ENCODE data around the gene RADX. TPM values are rescaled to one million over a fixed set of nuclear protein-coding genes. Genes with fewer than 3 reads are reported as not detected.
"Not testable (repeated sequence)": the region's sequence is repeated elsewhere in the genome, so short reads cannot be mapped to it uniquely, and the experiment has no call there.

Gene RADX
- total RNA-seq, 1 experiment from 2014 or later, result 4.3 TPM

- intact Hi-C loops (cut with micrococcal nuclease; ENCODE audit: unreplicated experiment), result no loop called here
- no peaks in the 10 kb centered on the region for H3K36me3 Mint-ChIP-seq (ENCODE audit: insufficient read depth, unreplicated experiment)
- no peak overlapping the region for H3K4me3 Mint-ChIP-seq (ENCODE audit: low read depth, unreplicated experiment)
- no peak for TF ChIP-seq CTCF (IDR thresholded peaks at IDR 0.05; ENCODE audit: unreplicated experiment)
- no peaks in the 10 kb centered on the region for H3K27me3 Mint-ChIP-seq (ENCODE audit: unreplicated experiment)
- H3K27ac Mint-ChIP-seq (ENCODE audit: unreplicated experiment), result no peak overlapping the region
- no peak for DNase-seq
- H3K4me1 Mint-ChIP-seq (ENCODE audit: low read depth, unreplicated experiment), result no peaks in the 10 kb centered on the region
- BruUV-seq (replicated peaks), result no TSS peak
- H3K9me3 Mint-ChIP-seq (ENCODE audit: low read depth, unreplicated experiment), result no peaks in the 10 kb centered on the region
- CTCF ChIA-PET, result no interaction called here
These were observed 38.0 kb downstream of the RADX start for GRCh38 chrX:106649523-106650428.

GRCh38 chrX:106653625-106654024, 41.8 kb downstream of the RADX start:
- H3K4me3 Mint-ChIP-seq (ENCODE audit: low read depth, unreplicated experiment); BruUV-seq (replicated peaks); H3K9me3 Mint-ChIP-seq (ENCODE audit: low read depth, unreplicated experiment); H3K36me3 Mint-ChIP-seq (ENCODE audit: insufficient read depth, unreplicated experiment); H3K27me3 Mint-ChIP-seq (ENCODE audit: unreplicated experiment); H3K27ac Mint-ChIP-seq (ENCODE audit: unreplicated experiment); intact Hi-C loops (cut with micrococcal nuclease; ENCODE audit: unreplicated experiment); DNase-seq; CTCF ChIA-PET; H3K4me1 Mint-ChIP-seq (ENCODE audit: low read depth, unreplicated experiment): not testable (repeated sequence)

- BruUV-seq (replicated peaks), result no TSS peak
- Mint-ChIP-seq H3K4me1 (ENCODE audit: low read depth, unreplicated experiment) (no peaks in the 10 kb centered on the region), H3K4me3 (ENCODE audit: low read depth, unreplicated experiment) (no peak overlapping the region), H3K36me3 (ENCODE audit: insufficient read depth, unreplicated experiment) (no peaks in the 10 kb centered on the region), H3K27ac (ENCODE audit: unreplicated experiment) (no peak overlapping the region), H3K27me3 (ENCODE audit: unreplicated experiment) (no peaks in the 10 kb centered on the region), H3K9me3 (ENCODE audit: low read depth, unreplicated experiment) (no peaks in the 10 kb centered on the region)
- TF ChIP-seq CTCF (IDR thresholded peaks at IDR 0.05; ENCODE audit: unreplicated experiment), result no peak
- intact Hi-C loops (cut with micrococcal nuclease; ENCODE audit: unreplicated experiment), result no loop called here
- CTCF ChIA-PET, result no interaction called here
- no peak for DNase-seq
These were observed 58.9 kb downstream of the RADX start for GRCh38 chrX:106670631-106671030.

GRCh38 chrX:106672527-106672926, 60.7 kb downstream of the RADX start:
- Mint-ChIP-seq H3K9me3 (ENCODE audit: low read depth, unreplicated experiment) (no peaks in the 10 kb centered on the region), H3K36me3 (ENCODE audit: insufficient read depth, unreplicated experiment) (no peaks in the 10 kb centered on the region), H3K27me3 (ENCODE audit: unreplicated experiment) (no peaks in the 10 kb centered on the region), H3K4me1 (ENCODE audit: low read depth, unreplicated experiment) (no peaks in the 10 kb centered on the region), H3K27ac (ENCODE audit: unreplicated experiment) (no peak overlapping the region), H3K4me3 (ENCODE audit: low read depth, unreplicated experiment) (no peak overlapping the region)
- intact Hi-C loops (cut with micrococcal nuclease; ENCODE audit: unreplicated experiment), result no loop called here
- CTCF ChIA-PET, result no interaction called here
- no peak for TF ChIP-seq CTCF (IDR thresholded peaks at IDR 0.05; ENCODE audit: unreplicated experiment)
- no peak for DNase-seq
- BruUV-seq (replicated peaks), result no TSS peak

GRCh38 chrX:106680716-106681115, 68.9 kb downstream of the RADX start:
- no peak overlapping the region for H3K4me3 Mint-ChIP-seq (ENCODE audit: low read depth, unreplicated experiment)
- no peaks in the 10 kb centered on the region for H3K4me1 Mint-ChIP-seq (ENCODE audit: low read depth, unreplicated experiment)
- no peaks in the 10 kb centered on the region for H3K9me3 Mint-ChIP-seq (ENCODE audit: low read depth, unreplicated experiment)
- H3K36me3 Mint-ChIP-seq (ENCODE audit: insufficient read depth, unreplicated experiment), result no peaks in the 10 kb centered on the region
- intact Hi-C loops (cut with micrococcal nuclease; ENCODE audit: unreplicated experiment), result no loop called here
- no peak for DNase-seq
- H3K27me3 Mint-ChIP-seq (ENCODE audit: unreplicated experiment), result no peaks in the 10 kb centered on the region
- no peak for TF ChIP-seq CTCF (IDR thresholded peaks at IDR 0.05; ENCODE audit: unreplicated experiment)
- no TSS peak for BruUV-seq (replicated peaks)
- CTCF ChIA-PET, result interaction anchor here (0.8 kb wide), 1 partner anchor 12 kb away, joined by 3 read pairs; no protein-coding TSS in a partner anchor
- H3K27ac Mint-ChIP-seq (ENCODE audit: unreplicated experiment), result no peak overlapping the region
